ENCODE data around the gene VCAM1.
"Not testable (repeated sequence)": the region's sequence is repeated elsewhere in the genome, so short reads cannot be mapped to it uniquely, and the experiment has no call there.

VCAM1 gene

GRCh38 chr1:100778748-100779147 is 59.2 kb downstream of the VCAM1 start:
- no peak for DNase-seq (ENCODE audit: low spot score)

GRCh38 chr1:100780814-100781213 is 61.3 kb downstream of the VCAM1 start:
- no peak for DNase-seq (ENCODE audit: low spot score)

- not testable (repeated sequence) for DNase-seq (ENCODE audit: low spot score)
These were observed 62.2 kb downstream of the VCAM1 start for GRCh38 chr1:100781728-100782127.

- DNase-seq (ENCODE audit: low spot score) = no peak
These were observed 63.0 kb downstream of the VCAM1 start for GRCh38 chr1:100782473-100783039.

GRCh38 chr1:100785470-100786052 is 66.0 kb downstream of the VCAM1 start:
- DNase-seq (ENCODE audit: low spot score) = no peak

GRCh38 chr1:100786870-100787269 is 67.3 kb downstream of the VCAM1 start:
- DNase-seq (ENCODE audit: low spot score) = no peak

Measured in SK-N-DZ (cell line).